T47D (cell line): ENCODE measurements around the gene MYLK4.

ENCODE experiments used
- DNase-seq, 2 experiments: peaks; one replicate each; pipeline versions ENCODE4 v3.0.0 to v3.0.0-alpha.2; 2011 to 2012; ENCODE audit warnings: low read depth in 1 of 2, low spot score in 1 of 2
- JUND ChIP-seq: IDR thresholded peaks from 2 replicates; pipeline ENCODE4 v1.6.1; 2012; ENCODE audit warnings: low read depth
- in situ Hi-C: cut with HindIII; loops from 2 replicates; pipeline ENCODE4 v1.10.0; 2016; ENCODE audit warnings: low sequenced_read_pairs, low pct_unique_long_range_greater_than_20kb

Gene MYLK4

GRCh38 chr6:2733324-2733723 lies 17.4 kb downstream of the MYLK4 start:
- DNase-seq, result no peak
- in situ Hi-C loops, result no loop called here
- TF ChIP-seq JUND, result no peak

- TF ChIP-seq JUND, result no peak
- DNase-seq, result no peak
- in situ Hi-C loops, result no loop called here
Measured at GRCh38 chr6:2732503-2733089, 18.1 kb downstream of the MYLK4 start.

DNA sequence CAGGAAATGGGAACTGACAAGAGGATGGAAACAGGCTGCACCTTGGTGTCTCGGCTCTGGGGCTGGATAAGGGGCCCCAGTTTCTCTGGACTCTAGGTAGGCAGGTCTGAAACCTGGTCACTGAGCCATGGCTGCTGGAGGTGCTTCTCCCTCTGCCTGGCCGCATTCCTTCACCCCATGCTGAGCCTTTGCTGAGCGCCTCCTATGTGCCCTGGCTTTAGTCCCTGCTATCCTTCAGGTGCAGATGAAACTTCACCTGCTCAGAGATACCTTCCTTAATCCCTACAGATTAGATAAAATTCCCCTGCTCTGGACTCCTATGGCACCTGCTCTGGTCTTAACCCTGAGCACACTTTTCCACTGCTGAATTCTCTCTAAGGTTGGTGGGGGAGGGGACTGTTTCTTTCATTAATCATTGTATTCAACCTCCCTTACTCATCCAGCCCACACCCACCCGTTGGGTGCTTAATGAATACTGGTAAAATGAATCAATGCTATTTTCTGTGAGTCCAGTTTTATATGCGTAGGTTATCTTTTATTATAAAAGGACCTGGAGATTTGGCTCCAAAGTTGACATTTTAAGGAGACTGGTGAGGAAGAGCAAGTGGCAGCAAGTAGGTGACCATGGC lies 19.3 kb downstream of the MYLK4 start:
- DNase-seq, result no peak
- TF ChIP-seq JUND, result no peak
- in situ Hi-C loops, result no loop called here

- no peak for TF ChIP-seq JUND
- in situ Hi-C loops, result no loop called here
- no peak for DNase-seq
Measured at GRCh38 chr6:2730353-2731107, 20.2 kb downstream of the MYLK4 start.

- DNase-seq, result no peak
- in situ Hi-C loops, result no loop called here
- no peak for TF ChIP-seq JUND
Measured at GRCh38 chr6:2729921-2730320, 20.8 kb downstream of the MYLK4 start.

DNA sequence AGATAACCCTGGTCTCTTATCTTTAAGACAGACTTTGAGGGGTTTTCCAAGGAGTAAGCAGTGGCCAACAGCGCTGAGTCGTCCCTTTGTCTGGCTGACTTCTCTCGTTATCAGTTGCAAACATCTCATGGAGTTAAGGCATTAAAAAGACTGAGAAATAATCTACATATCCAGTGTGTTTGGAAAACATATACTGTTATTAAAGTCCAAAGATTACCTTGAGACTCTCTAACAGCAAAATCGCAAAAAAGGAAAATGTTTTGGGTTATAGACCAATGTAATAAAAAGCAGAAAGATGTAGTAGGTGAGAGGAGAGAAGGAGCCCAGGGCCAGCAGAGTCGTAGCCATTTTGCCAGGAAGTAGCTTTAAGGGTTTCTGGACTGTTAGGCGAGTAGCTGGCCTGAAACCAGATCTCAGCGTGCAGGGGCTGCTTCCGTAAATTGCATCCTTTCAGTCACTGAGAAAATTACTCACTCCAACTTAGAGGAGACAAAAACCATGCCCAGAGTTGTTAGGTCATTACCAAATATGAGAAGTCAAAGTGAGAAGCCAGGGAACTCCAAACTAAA lies 24.6 kb downstream of the MYLK4 start:
- DNase-seq, result no peak
- TF ChIP-seq JUND, result no peak
- in situ Hi-C loops, result no loop called here

DNA sequence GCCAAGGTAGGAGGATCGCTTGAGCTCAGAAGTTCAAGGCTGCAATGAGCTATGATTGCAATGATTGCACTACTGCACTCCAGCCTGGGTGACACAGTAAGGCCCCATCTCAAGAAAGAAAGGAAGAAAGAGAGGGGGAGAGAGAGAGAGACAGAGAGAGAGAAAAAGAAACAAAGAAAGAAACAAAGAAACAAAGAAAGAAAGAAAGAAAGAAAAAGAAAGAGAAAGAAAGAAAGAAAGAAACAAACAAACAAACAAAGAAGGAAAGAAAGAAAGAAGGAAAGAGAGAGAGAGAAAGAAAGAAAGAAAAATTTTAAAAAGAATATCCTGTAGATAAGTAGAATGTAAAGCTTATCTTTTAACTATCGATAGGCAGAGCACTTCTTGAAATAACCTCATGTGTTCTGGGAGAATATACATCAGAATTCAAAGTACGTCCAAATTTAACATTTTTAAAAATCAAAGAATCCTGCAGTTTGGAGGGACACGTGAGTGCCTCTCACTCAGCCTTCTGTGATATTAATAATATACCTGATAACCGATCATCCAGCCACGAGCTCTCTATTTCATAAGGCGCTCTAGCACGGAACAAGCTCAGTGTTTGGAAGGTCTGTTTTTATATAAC lies 25.2 kb downstream of the MYLK4 start:
- no peak for TF ChIP-seq JUND
- in situ Hi-C loops, result no loop called here
- no peak for DNase-seq

- in situ Hi-C loops, result no loop called here
- no peak for TF ChIP-seq JUND
- DNase-seq, result no peak
Measured at GRCh38 chr6:2721219-2721618, 29.5 kb downstream of the MYLK4 start.

DNA sequence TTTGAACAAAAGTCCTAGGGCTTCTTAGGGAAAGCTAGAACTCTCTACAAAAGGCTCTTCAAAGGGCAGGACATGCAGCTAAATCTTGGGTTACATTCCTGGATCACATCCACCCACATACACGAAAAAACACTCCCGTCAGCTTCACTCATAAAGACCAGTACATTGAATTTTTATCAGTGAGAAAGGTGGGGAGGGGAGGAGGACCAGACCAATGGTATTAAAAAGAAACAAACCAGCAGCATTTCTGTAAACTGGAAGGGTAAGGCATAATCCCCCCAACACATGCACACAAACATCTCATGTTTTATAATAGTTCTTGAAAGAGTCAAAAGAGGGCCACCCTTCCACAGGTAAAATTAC lies 31.6 kb downstream of the MYLK4 start:
- DNase-seq, result no peak
- in situ Hi-C loops, result no loop called here
- no peak for TF ChIP-seq JUND

DNA sequence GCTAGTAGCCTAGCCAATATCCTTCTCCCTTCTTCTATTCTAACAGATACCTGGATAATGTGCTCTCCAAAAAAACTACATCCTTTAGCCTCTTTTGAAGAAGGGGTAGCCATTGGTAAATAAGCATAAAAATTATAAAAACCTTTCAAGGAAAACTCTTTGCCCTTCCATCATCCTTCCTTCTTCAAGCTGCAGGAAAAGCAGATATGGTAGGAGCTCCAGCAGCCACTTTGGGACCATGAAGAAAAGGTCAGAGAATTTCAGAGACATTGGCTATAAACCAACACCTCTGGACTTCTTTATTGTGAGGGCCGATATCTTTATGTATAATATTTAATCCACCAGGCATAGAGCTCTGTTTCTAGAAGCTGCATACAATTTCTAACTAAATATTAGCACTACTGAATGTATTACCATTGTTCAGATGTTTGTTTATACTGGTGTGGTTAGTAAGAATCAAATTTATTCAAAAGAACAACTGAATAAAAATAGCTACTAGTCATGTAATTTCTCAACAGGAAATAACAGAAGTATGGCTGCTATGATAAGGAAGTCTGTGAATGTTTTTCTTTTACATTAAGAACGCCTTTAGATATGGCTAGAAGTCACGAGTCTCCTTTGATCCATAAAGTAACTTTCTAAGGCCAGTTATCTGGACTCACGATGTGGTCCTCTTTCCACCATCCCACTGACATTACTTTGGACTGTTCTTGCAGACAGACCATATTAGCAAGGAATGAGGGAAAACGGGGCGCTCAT lies 32.2 kb downstream of the MYLK4 start:
- in situ Hi-C loops, result no loop called here
- TF ChIP-seq JUND, result no peak
- DNase-seq, result no peak

GRCh38 chr6:2716936-2717700 lies 33.6 kb downstream of the MYLK4 start:
- no peak for DNase-seq
- TF ChIP-seq JUND, result no peak
- in situ Hi-C loops, result no loop called here
